WTC11 (cell line): ENCODE data around the gene IGSF9. TPM values are rescaled to one million over a fixed set of nuclear protein-coding genes. Genes with fewer than 3 reads are reported as not detected.

Experiments
- ATAC-seq: fragments of 200-7000 bp; cut with Tn5 transposase; 2 replicates; pipeline ENCODE4 v1.10.0; 2021; ENCODE audit warnings: mild to moderate bottlenecking, moderate library complexity
- CTCF ChIA-PET: fragments of 300-600 bp; sonication (Branson Sonifier 250); formaldehyde crosslinking; loops from one replicate; lab custom pipeline; 2021; ENCODE audit warnings: antibody characterized with exemption; lab: Charles Lee
- POLR2A ChIA-PET: fragments of 350-600 bp; sonication (Branson Sonifier 250); formaldehyde crosslinking; loops from one replicate; lab custom pipeline; 2021; ENCODE audit warnings: antibody characterized with exemption; lab: Charles Lee
- DNase-seq: peaks from one replicate; pipeline ENCODE4 v3.0.0; 2021; ENCODE audit warnings: low spot score
- H3K27ac Mint-ChIP-seq: 2 replicates; pipeline ENCODE4 v1.8.0; 2021; ENCODE audit warnings: mixed read lengths
- H3K27me3 Mint-ChIP-seq: 2 replicates; pipeline ENCODE4 v1.8.0; 2021; ENCODE audit warnings: low read depth, mild to moderate bottlenecking, moderate library complexity, mixed read lengths
- H3K36me3 Mint-ChIP-seq: 2 replicates; pipeline ENCODE4 v1.8.0; 2021; ENCODE audit warnings: mixed read lengths
- H3K4me1 Mint-ChIP-seq: 2 replicates; pipeline ENCODE4 v1.8.0; 2022; ENCODE audit warnings: mixed read lengths
- H3K4me3 Mint-ChIP-seq: 2 replicates; pipeline ENCODE4 v1.8.0; 2021; ENCODE audit warnings: mild to moderate bottlenecking, moderate library complexity, mixed read lengths
- H3K9me3 Mint-ChIP-seq: 2 replicates; pipeline ENCODE4 v1.8.0; 2021; ENCODE audit warnings: mixed read lengths
- ATF1 ChIP-seq: sonication (generic); formaldehyde crosslinking; IDR thresholded peaks from 2 replicates; pipeline ENCODE4 v1.8.1; 2023; ENCODE audit warnings: mild to moderate bottlenecking, moderate library complexity, missing genetic modification reagents
- CREB1 ChIP-seq: sonication (generic); formaldehyde crosslinking; IDR thresholded peaks from 2 replicates; pipeline ENCODE4 v1.8.0; 2023; ENCODE audit warnings: mild to moderate bottlenecking, missing genetic modification reagents
- FOXJ3 ChIP-seq: sonication (generic); formaldehyde crosslinking; IDR thresholded peaks from 2 replicates; pipeline ENCODE4 v1.9.0; 2021; ENCODE audit warnings: missing genetic modification reagents, mild to moderate bottlenecking, borderline replicate concordance
- FOXP4 ChIP-seq: sonication (generic); formaldehyde crosslinking; IDR thresholded peaks from 2 replicates; pipeline ENCODE4 v1.8.0; 2022; ENCODE audit warnings: mild to moderate bottlenecking, missing genetic modification reagents
- MXD4 ChIP-seq: fragments of 250-450 bp; sonication (Bioruptor Pico); IDR thresholded peaks from 2 replicates; pipeline ENCODE4 v1.8.0; 2021; ENCODE audit warnings: mild to moderate bottlenecking, moderate library complexity, borderline replicate concordance
- NR3C1 ChIP-seq: sonication (generic); formaldehyde crosslinking; conservative IDR thresholded peaks from 2 replicates; pipeline ENCODE4 v1.8.1; 2023; ENCODE audit warnings: low read depth, mild to moderate bottlenecking, missing genetic modification reagents
- STAT6 ChIP-seq: sonication (generic); formaldehyde crosslinking; conservative IDR thresholded peaks from 2 replicates; pipeline ENCODE4 v1.8.1; 2023; ENCODE audit warnings: mild to moderate bottlenecking, low read depth, missing genetic modification reagents, moderate library complexity
- ZBTB21 ChIP-seq: sonication (generic); formaldehyde crosslinking; IDR thresholded peaks from 2 replicates; pipeline ENCODE4 v1.8.1; 2023; ENCODE audit warnings: mild to moderate bottlenecking, missing genetic modification reagents, borderline replicate concordance
- total RNA-seq: library from RNA; stranded (reverse); gene quantifications from 3 replicates; pipeline ENCODE4 v1.2.3, GENCODE V29; 2021
- TF ChIP-seq, protein P1 (sequence below): sonication (generic); formaldehyde crosslinking; IDR thresholded peaks from 2 replicates; pipeline ENCODE4 v1.8.1; 2022; ENCODE audit warnings: low read depth, missing genetic modification reagents, borderline replicate concordance
- TF ChIP-seq, protein P2 (sequence below): sonication (generic); formaldehyde crosslinking; IDR thresholded peaks from 2 replicates; pipeline ENCODE4 v1.8.0; 2023; ENCODE audit warnings: missing genetic modification reagents, mild to moderate bottlenecking, borderline replicate concordance
- TF ChIP-seq, protein P3 (sequence below): fragments of 250-450 bp; sonication (Bioruptor Pico); IDR thresholded peaks from 2 replicates; pipeline ENCODE4 v1.9.0; 2021; ENCODE audit warnings: moderate library complexity, mild to moderate bottlenecking, inconsistent platforms, borderline replicate concordance
- TF ChIP-seq, protein P4 (sequence below): sonication (generic); formaldehyde crosslinking; IDR thresholded peaks from 2 replicates; pipeline ENCODE4 v1.8.0; 2022; ENCODE audit warnings: missing genetic modification reagents
- TF ChIP-seq, protein P5 (sequence below): sonication (generic); formaldehyde crosslinking; IDR thresholded peaks from 2 replicates; pipeline ENCODE4 v1.8.1; 2023; ENCODE audit warnings: mild to moderate bottlenecking, missing genetic modification reagents, moderate library complexity

Gene IGSF9
- total RNA-seq, 1 experiment from 2014 or later, result 16.4 TPM

DNA sequence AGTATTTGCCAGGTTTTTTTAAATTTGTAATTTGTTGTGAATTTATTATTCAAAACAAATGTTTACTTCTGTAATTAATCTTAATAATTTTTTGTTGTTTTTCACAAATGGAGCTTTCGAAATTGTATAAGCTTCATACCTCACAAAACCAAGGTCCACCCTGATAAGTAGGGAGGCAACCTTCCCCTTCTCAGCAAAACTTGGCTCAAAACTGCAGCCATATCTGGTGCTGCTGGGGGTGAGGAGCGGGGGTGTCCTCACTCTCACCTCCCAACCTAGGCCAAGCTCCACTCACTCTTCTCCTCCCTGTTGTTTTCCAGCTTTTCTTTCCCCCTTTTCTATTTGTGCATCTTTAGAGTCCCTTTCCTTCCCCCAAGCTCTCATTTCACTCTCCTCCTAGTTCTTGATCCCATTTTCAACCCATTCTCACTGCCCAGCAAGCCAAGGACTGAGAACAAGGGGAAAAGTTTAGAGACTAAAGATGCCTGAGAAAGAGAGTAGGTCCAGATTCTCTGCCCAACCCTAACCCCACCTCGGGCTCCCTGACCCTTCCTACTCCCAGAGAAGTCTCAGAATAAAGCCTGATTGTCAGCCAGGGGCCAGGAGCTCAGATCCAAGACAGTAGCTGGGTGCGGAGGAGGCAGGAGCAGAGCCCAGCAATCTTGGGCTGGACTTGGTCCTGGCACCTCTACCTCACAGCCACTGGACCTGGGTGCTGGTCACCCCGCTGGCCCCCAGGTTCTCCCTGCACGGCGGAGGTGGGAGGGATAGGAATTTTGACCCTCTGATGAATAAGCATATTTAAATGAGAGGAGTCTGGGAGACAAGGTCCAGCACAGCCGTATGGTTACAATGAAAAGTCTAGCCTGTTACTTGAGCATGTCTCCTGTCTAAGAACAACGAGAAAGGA lies 37.1 kb downstream of the IGSF9 start:
- CTCF ChIA-PET, result interaction anchor here (2.5 kb wide), 1 partner anchor 99 kb away, joined by 9 read pairs; no protein-coding TSS in a partner anchor
- ATAC-seq, result no peak
- H3K4me1 Mint-ChIP-seq, result peaks cover 35% of the 10 kb centered on the region
- peaks cover 5% of the 10 kb centered on the region; the same call in 1 of the 2 replicates for H3K27me3 Mint-ChIP-seq
- no peak overlapping the region for H3K27ac Mint-ChIP-seq
- TF ChIP-seq, protein P1, sequence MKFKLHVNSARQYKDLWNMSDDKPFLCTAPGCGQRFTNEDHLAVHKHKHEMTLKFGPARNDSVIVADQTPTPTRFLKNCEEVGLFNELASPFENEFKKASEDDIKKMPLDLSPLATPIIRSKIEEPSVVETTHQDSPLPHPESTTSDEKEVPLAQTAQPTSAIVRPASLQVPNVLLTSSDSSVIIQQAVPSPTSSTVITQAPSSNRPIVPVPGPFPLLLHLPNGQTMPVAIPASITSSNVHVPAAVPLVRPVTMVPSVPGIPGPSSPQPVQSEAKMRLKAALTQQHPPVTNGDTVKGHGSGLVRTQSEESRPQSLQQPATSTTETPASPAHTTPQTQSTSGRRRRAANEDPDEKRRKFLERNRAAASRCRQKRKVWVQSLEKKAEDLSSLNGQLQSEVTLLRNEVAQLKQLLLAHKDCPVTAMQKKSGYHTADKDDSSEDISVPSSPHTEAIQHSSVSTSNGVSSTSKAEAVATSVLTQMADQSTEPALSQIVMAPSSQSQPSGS (CRISPR knock-in tag), result no peak
- TF ChIP-seq FOXP4 (CRISPR knock-in tag) (no peak), MXD4 (no peak), NR3C1 (CRISPR knock-in tag) (no peak), FOXJ3 (CRISPR knock-in tag) (no peak), STAT6 (CRISPR knock-in tag) (no peak), ZBTB21 (CRISPR knock-in tag) (no peak), CREB1 (CRISPR knock-in tag) (no peak), ATF1 (no peak)
- TF ChIP-seq, protein P2, sequence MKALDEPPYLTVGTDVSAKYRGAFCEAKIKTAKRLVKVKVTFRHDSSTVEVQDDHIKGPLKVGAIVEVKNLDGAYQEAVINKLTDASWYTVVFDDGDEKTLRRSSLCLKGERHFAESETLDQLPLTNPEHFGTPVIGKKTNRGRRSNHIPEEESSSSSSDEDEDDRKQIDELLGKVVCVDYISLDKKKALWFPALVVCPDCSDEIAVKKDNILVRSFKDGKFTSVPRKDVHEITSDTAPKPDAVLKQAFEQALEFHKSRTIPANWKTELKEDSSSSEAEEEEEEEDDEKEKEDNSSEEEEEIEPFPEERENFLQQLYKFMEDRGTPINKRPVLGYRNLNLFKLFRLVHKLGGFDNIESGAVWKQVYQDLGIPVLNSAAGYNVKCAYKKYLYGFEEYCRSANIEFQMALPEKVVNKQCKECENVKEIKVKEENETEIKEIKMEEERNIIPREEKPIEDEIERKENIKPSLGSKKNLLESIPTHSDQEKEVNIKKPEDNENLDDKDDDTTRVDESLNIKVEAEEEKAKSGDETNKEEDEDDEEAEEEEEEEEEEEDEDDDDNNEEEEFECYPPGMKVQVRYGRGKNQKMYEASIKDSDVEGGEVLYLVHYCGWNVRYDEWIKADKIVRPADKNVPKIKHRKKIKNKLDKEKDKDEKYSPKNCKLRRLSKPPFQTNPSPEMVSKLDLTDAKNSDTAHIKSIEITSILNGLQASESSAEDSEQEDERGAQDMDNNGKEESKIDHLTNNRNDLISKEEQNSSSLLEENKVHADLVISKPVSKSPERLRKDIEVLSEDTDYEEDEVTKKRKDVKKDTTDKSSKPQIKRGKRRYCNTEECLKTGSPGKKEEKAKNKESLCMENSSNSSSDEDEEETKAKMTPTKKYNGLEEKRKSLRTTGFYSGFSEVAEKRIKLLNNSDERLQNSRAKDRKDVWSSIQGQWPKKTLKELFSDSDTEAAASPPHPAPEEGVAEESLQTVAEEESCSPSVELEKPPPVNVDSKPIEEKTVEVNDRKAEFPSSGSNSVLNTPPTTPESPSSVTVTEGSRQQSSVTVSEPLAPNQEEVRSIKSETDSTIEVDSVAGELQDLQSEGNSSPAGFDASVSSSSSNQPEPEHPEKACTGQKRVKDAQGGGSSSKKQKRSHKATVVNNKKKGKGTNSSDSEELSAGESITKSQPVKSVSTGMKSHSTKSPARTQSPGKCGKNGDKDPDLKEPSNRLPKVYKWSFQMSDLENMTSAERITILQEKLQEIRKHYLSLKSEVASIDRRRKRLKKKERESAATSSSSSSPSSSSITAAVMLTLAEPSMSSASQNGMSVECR (CRISPR knock-in tag), result no peak
- TF ChIP-seq, protein P3, sequence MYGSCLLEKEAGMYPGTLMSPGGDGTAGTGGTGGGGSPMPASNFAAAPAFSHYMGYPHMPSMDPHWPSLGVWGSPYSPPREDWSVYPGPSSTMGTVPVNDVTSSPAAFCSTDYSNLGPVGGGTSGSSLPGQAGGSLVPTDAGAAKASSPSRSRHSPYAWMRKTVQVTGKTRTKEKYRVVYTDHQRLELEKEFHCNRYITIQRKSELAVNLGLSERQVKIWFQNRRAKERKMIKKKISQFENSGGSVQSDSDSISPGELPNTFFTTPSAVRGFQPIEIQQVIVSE (CRISPR knock-in tag), result no peak
- TF ChIP-seq, protein P4, sequence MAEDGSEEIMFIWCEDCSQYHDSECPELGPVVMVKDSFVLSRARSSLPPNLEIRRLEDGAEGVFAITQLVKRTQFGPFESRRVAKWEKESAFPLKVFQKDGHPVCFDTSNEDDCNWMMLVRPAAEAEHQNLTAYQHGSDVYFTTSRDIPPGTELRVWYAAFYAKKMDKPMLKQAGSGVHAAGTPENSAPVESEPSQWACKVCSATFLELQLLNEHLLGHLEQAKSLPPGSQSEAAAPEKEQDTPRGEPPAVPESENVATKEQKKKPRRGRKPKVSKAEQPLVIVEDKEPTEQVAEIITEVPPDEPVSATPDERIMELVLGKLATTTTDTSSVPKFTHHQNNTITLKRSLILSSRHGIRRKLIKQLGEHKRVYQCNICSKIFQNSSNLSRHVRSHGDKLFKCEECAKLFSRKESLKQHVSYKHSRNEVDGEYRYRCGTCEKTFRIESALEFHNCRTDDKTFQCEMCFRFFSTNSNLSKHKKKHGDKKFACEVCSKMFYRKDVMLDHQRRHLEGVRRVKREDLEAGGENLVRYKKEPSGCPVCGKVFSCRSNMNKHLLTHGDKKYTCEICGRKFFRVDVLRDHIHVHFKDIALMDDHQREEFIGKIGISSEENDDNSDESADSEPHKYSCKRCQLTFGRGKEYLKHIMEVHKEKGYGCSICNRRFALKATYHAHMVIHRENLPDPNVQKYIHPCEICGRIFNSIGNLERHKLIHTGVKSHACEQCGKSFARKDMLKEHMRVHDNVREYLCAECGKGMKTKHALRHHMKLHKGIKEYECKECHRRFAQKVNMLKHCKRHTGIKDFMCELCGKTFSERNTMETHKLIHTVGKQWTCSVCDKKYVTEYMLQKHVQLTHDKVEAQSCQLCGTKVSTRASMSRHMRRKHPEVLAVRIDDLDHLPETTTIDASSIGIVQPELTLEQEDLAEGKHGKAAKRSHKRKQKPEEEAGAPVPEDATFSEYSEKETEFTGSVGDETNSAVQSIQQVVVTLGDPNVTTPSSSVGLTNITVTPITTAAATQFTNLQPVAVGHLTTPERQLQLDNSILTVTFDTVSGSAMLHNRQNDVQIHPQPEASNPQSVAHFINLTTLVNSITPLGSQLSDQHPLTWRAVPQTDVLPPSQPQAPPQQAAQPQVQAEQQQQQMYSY (CRISPR knock-in tag), result no peak
- TF ChIP-seq, protein P5, sequence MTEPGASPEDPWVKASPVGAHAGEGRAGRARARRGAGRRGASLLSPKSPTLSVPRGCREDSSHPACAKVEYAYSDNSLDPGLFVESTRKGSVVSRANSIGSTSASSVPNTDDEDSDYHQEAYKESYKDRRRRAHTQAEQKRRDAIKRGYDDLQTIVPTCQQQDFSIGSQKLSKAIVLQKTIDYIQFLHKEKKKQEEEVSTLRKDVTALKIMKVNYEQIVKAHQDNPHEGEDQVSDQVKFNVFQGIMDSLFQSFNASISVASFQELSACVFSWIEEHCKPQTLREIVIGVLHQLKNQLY, result no peak
- peaks cover 5% of the 10 kb centered on the region; the same call in 1 of the 2 replicates for H3K36me3 Mint-ChIP-seq
- POLR2A ChIA-PET, result no interaction called here
- no peak for DNase-seq
- no peak overlapping the region for H3K4me3 Mint-ChIP-seq
- peaks cover 12% of the 10 kb centered on the region for H3K9me3 Mint-ChIP-seq
